ENCODE measurements around the gene CHST8.

Gene CHST8

DNA sequence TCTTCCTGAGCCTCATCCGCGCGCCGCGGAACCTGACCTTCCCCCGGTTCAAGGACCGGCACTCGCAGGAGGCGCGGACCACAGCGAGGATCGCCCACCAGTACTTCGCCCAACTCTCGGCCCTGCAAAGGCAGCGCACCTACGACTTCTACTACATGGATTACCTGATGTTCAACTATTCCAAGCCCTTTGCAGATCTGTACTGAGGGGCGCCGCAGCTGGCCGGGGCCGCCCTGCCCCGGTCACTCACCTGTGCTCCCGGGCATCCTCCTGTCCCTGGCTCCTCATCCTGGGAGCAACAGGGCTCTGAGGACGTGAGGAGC, 151.1 kb downstream of the CHST8 start:
- DNase-seq (ENCODE audit: low read depth) = no peak

DNA sequence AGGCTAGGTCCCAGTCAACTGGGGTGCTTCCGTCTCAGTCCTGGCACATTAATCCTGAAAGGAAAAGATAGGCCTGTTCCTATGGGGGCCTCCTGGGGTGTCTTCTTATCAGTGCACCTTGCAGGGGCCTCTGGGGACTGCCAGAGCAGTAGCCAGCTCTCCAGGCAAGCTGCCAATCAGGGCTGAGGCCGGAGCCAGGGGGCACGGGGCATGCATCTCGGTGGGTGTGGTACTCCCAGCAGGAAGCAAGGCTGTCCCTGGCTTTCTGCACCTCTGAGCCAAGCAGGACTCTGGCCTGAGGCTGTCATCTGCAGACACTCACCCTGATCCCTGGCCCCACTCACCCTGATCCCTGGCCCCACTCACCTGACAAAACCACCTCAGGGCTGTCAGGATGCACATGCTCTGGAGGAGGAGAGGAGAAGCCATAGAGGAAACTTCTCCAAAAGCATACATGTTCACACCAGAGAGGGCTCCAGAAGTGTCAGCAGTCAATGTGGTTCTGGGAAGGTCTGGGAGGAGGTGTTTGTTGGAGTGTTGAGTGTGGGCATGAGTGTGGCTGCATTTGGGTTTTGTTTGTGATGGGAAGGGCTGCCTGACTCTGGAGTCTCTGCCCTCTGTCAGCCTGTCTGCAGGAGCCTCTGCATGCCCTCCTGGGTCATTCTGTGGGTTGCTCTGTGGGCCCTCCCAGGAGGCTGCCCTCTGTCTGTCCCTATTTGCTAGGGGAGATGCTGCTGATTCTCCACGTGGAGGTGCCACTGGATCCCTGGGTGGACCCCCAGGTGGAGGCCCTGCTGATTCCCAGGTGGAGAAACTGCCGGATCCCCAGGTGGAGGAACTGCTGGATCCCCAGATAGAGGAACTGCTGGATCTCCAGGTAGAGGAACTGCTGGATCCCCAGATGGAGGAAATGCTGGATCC, 152.2 kb downstream of the CHST8 start:
- no peak overlapping the region for H3K4me3 ChIP-seq (ENCODE audit: low read length)
- DNase-seq (ENCODE audit: low read depth) = no peak
- TF ChIP-seq, protein P1, sequence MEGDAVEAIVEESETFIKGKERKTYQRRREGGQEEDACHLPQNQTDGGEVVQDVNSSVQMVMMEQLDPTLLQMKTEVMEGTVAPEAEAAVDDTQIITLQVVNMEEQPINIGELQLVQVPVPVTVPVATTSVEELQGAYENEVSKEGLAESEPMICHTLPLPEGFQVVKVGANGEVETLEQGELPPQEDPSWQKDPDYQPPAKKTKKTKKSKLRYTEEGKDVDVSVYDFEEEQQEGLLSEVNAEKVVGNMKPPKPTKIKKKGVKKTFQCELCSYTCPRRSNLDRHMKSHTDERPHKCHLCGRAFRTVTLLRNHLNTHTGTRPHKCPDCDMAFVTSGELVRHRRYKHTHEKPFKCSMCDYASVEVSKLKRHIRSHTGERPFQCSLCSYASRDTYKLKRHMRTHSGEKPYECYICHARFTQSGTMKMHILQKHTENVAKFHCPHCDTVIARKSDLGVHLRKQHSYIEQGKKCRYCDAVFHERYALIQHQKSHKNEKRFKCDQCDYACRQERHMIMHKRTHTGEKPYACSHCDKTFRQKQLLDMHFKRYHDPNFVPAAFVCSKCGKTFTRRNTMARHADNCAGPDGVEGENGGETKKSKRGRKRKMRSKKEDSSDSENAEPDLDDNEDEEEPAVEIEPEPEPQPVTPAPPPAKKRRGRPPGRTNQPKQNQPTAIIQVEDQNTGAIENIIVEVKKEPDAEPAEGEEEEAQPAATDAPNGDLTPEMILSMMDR (conservative IDR thresholded peaks at IDR 0.05; ENCODE audit: low read depth, low read length) = no peak

More for the DNA sequence above, 151.1 kb downstream of the CHST8 start:
- H3K4me3 ChIP-seq (ENCODE audit: low read length) = no peak overlapping the region
- TF ChIP-seq, protein P1 (conservative IDR thresholded peaks at IDR 0.05; ENCODE audit: low read depth, low read length) = no peak

DNA sequence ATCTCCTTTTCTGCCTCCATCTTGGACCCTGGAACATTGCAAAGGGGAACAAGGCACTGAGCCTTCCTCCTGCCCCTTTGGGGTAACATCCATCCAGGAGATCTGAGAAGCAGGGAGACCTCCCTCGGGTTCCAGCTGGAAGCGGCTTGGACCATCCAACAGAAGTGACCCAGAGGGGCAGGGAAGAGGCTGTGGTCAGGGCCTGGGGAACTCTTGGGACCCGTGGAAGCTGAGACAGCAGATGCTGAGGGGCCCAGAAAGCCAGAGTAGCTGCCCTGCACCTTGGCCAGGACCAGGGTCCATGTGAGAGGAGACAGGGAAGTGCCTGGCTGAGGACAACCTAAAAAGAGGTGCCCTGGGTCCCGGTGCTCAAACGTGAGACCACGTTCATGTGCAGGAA, 153.0 kb downstream of the CHST8 start:
- H3K4me3 ChIP-seq (ENCODE audit: low read length) = no peak overlapping the region
- TF ChIP-seq, protein P1 (conservative IDR thresholded peaks at IDR 0.05; ENCODE audit: low read depth, low read length) = no peak
- no peak for DNase-seq (ENCODE audit: low read depth)

DNA sequence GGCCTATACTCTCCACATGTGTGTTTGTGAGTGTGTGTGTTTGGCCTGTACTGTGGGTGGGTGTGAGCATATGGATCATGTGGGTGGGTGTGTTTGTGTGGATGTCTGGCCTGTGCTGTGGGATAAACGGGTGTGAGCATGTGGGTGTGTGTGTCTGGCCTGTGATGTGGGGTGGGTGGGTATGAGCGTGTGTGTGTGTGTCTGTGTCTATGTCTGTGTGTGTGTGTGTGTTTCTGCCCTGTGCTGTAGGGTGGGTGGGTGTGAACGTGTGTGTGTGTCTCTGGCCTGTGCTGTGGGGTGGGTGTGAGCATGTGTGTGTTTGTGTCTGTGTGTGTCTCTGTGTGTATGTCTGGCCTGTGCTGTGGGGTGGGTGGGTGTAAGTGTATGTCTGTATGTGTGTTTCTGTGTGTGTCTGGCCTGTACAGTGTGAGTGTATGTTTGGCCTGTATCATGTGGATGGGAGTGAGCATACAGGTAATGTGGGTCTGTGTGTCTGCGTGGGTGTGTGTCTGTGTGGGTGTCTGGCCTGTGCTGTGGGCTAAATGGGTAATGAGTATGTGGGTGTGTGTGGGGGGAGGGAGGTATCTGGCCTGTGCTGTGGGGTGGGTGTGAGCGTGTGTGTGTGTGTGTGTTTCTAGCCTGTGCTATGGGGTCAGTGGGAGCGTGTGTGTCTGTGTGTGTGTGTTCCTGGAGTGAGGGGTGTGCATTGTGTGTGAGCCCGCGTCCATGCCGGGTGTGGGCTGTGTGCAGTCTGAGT, 154.2 kb downstream of the CHST8 start:
- TF ChIP-seq, protein P1 (conservative IDR thresholded peaks at IDR 0.05; ENCODE audit: low read depth, low read length) = no peak
- no peak overlapping the region for H3K4me3 ChIP-seq (ENCODE audit: low read length)
- no peak for DNase-seq (ENCODE audit: low read depth)

DNA sequence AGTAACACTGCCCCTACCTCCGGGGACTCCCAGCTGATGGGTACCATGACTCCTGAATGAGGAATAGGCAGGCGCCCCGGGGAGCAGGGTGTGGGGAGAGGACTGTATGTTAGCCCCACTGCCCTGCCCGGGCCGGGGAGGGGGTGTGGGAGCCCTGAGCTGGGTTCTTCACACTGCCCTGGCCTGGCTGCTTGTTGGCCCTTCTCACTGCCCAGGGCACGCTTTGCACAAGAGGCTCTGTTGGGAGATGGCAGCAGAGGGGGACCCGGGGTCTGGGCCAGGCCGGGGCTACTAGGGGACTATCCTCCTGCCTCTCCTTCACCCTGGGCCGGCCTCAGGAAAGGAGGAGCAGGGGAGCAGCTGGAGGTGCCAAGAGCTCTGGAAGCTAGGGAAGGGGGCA, 155.6 kb downstream of the CHST8 start:
- TF ChIP-seq, protein P1 (conservative IDR thresholded peaks at IDR 0.05; ENCODE audit: low read depth, low read length) = no peak
- H3K4me3 ChIP-seq (ENCODE audit: low read length) = no peak overlapping the region
- DNase-seq (ENCODE audit: low read depth) = no peak

DNA sequence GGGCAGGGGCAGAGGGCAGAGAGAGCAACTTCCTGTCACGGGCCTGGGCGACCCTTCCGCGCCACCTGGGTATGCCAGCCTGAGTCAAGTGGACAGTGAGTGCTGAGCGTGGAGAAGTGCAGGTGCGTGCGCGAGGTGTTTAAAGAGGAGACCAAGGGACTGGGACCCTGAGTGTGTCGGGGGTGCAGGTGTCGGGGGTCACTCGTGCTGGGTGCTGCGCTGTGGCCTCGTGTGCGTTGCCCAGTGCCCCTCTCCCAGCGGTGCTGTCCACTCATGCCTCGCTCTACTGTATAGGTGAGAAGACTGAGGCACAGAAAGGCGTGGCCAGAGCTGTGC, 156.0 kb downstream of the CHST8 start:
- no peak for DNase-seq (ENCODE audit: low read depth)
- TF ChIP-seq, protein P1 (conservative IDR thresholded peaks at IDR 0.05; ENCODE audit: low read depth, low read length) = no peak
- H3K4me3 ChIP-seq (ENCODE audit: low read length) = no peak overlapping the region
